Measurements from ENCODE around the gene GJA4. TPM values are rescaled to one million over a fixed set of nuclear protein-coding genes. Genes with fewer than 3 reads are reported as not detected.
A peak's percentile ranks its signal among the peaks of the same experiment; 100 is the strongest.

The GJA4 gene
- total and polyA plus RNA-seq, 2 of the 8 experiments (the other 6 are each of a cell fraction or from before 2014, with no cell fraction given), result 3.2 to 3.9 TPM

- no peak within 1 kb of the TSS for H2BK120ac ChIP-seq (replicated peaks; ENCODE audit: low read depth, low read length)
- peaks cover 0 to 24% (median 10%) of the 10 kb centered on the region in 4 experiments; a peak in 5 of 7 replicates for H3K27me3 ChIP-seq (replicated peaks in 1 of 4; ENCODE audit: control insufficient read depth in 3 of 4, extremely low read depth in 1 of 4, insufficient read depth in 3 of 4, low read length in 3 of 4)
- no peaks in the 10 kb centered on the region for H3K9me3 ChIP-seq (ENCODE audit: insufficient read depth in 2 of 2, low read depth in 1 of 2, low read length in 1 of 2)
- peak within 1 kb of the TSS; percentile 94; the same call in 1 of the 2 replicates for H2AFZ ChIP-seq (ENCODE audit: low read length)
- CTCF ChIA-PET (ENCODE audit: partially characterized antibody), result interaction anchor here (0.6 to 3.6 kb wide), 12 partner anchors 10 to 376 kb away, joined by 3 to 17 read pairs (median 4); no protein-coding TSS in a partner anchor
- no peak within 1 kb of the TSS for H4K5ac ChIP-seq (ENCODE audit: insufficient read length, low read depth, low read length)
- no peak within 1 kb of the TSS for H3K4ac ChIP-seq (replicated peaks; ENCODE audit: insufficient read length, low read depth, low read length)
- peaks cover 15% of the 10 kb centered on the region; the same call in 1 of the 2 replicates for H3K23me2 ChIP-seq (ENCODE audit: low read depth, low read length)
- peaks cover 0 to 14% (median 5%) of the 10 kb centered on the region in 4 experiments; a peak in 4 of 7 replicates for H3K4me1 ChIP-seq (replicated peaks in 1 of 4; ENCODE audit: control insufficient read depth in 3 of 4, insufficient read depth in 4 of 4, low read length in 3 of 4)
- peak within 1 kb of the TSS; percentile 22 for H3K56ac ChIP-seq (replicated peaks; ENCODE audit: insufficient read length, low read depth, low read length)
- H4K91ac ChIP-seq (replicated peaks; ENCODE audit: insufficient read length, low read length), result peak within 1 kb of the TSS; percentile 73
- no peaks in the 10 kb centered on the region for H3K79me2 ChIP-seq (ENCODE audit: control insufficient read depth in 1 of 2, insufficient read depth in 2 of 2, low read length in 2 of 2)
- H3K14ac ChIP-seq (ENCODE audit: insufficient read length), result no peak within 1 kb of the TSS
- H3K79me1 ChIP-seq (ENCODE audit: low read depth, low read length), result no peaks in the 10 kb centered on the region
- H2BK20ac ChIP-seq (ENCODE audit: low read length), result no peak within 1 kb of the TSS
- H3K23ac ChIP-seq (ENCODE audit: insufficient read length), result no peak within 1 kb of the TSS
- DNase-seq (ENCODE audit: low read depth in 1 of 2, low spot score in 2 of 2) (peak in 1 of 2 experiments; percentile 76), FAIRE-seq (no peak)
- POLR2A ChIA-PET (ENCODE audit: partially characterized antibody), result interaction anchor here (1.0 to 1.5 kb wide), 6 partner anchors 10 to 79 kb away, joined by 3 to 6 read pairs (median 3); partner anchors contain the start of gene SMIM12
- peak within 1 kb of the TSS; percentile 35; the same call in 1 of the 2 replicates for H2BK5ac ChIP-seq (ENCODE audit: low read depth, low read length)
- peak within 1 kb of the TSS; percentile 51 to 83 (median 80) for H3K4me3 ChIP-seq (ENCODE audit: extremely low read depth in 1 of 4, insufficient read depth in 2 of 4, low read depth in 3 of 4, low read length in 4 of 4)
- H3K4me2 ChIP-seq (ENCODE audit: insufficient read depth in 1 of 2, low read depth in 2 of 2, low read length in 2 of 2), result peak within 1 kb of the TSS; percentile 53 to 98
- H3K9ac ChIP-seq (replicated peaks in 1 of 4; ENCODE audit: extremely low read depth in 1 of 4, low read depth in 3 of 4, low read length in 3 of 4), result peak within 1 kb of the TSS in 2 of 4 experiments; percentile 20 to 45; a peak in 5 of 7 replicates
- H4K8ac ChIP-seq (ENCODE audit: extremely low read depth, insufficient read depth, low read length), result peak within 1 kb of the TSS; percentile 60
- H2AK5ac ChIP-seq (ENCODE audit: low read depth, low read length), result no peak within 1 kb of the TSS
- H2BK15ac ChIP-seq (ENCODE audit: low read length), result no peak within 1 kb of the TSS; the same call in 1 of the 2 replicates
- peak within 1 kb of the TSS; percentile 56 for H3K18ac ChIP-seq (ENCODE audit: extremely low read depth, low read length)
- WGBS, 2 experiments (ENCODE audit: extremely low coverage in 1 of 2, insufficient coverage in 1 of 2, insufficient read length in 1 of 2, insufficient replicate concordance in 2 of 2, low coverage in 1 of 2, low lambda C conversion rate in 2 of 2, missing lambda C conversion rate in 1 of 2), result 2% methylated on average over 43 of the region's 62 CpGs; no CpG with 5 or more reads in 1 of the 2 experiments
- peak within 1 kb of the TSS; percentile 50; the same call in 1 of the 2 replicates for H2BK12ac ChIP-seq (ENCODE audit: low read depth, low read length)
- no peak within 1 kb of the TSS for H3K27ac ChIP-seq (ENCODE audit: low read depth, low read length)
- no peaks in the 10 kb centered on the region for H4K20me1 ChIP-seq (replicated peaks in 1 of 2; ENCODE audit: control insufficient read depth in 1 of 2, insufficient read depth in 2 of 2, low read length in 2 of 2)
- no peaks in the 10 kb centered on the region for H3K36me3 ChIP-seq (ENCODE audit: control insufficient read depth in 2 of 4, insufficient read depth in 4 of 4, low read length in 3 of 4)
- TF ChIP-seq HDAC2 (IDR thresholded peaks at IDR 0.05; ENCODE audit: borderline replicate concordance in 1 of 2, low read depth in 2 of 2, low read length in 2 of 2) (0 out of 4 replicates have a peak, but pooled peaks have one; percentile 39 to 75), RAD21 (IDR thresholded peaks at IDR 0.05 in 1 of 2, conservative IDR thresholded peaks at IDR 0.05 in 1 of 2; ENCODE audit: low read depth in 2 of 2, low read length in 2 of 2) (no peak), SP1 (IDR thresholded peaks at IDR 0.05; ENCODE audit: low read depth, low read length) (no peak), CHD1 (IDR thresholded peaks at IDR 0.05; ENCODE audit: low read depth, low read length) (no peak), KDM4A (IDR thresholded peaks at IDR 0.05; ENCODE audit: low read depth, low read length, severe bottlenecking) (peak; percentile 94), KDM1A (IDR thresholded peaks at IDR 0.05; ENCODE audit: borderline replicate concordance, low read length) (peak; percentile 55; the same call in 1 of the 2 replicates), EZH2 (IDR thresholded peaks at IDR 0.05; ENCODE audit: low read depth, low read length, severe bottlenecking) (peak; percentile 27), ASH2L (IDR thresholded peaks at IDR 0.05; ENCODE audit: low read length) (peak; percentile 65)
- TF ChIP-seq, protein P1, sequence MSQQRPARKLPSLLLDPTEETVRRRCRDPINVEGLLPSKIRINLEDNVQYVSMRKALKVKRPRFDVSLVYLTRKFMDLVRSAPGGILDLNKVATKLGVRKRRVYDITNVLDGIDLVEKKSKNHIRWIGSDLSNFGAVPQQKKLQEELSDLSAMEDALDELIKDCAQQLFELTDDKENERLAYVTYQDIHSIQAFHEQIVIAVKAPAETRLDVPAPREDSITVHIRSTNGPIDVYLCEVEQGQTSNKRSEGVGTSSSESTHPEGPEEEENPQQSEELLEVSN (IDR thresholded peaks at IDR 0.05), result peak; percentile 44
Measured at GRCh38 chr1:34781071-34781843, 11.5 kb upstream of the GJA4 start, which contains the start of gene GJB3. Gene GJB3, plus strand, starts transcription at chr1:34781214. Its CDS starts 3,549 bp downstream, at chr1:34784763.
